Kidney epithelial cell (primary cell): ENCODE data around the gene TPM1. TPM values are rescaled to one million over a fixed set of nuclear protein-coding genes. Genes with fewer than 3 reads are reported as not detected.

Experiments
- DNase-seq: peaks from one replicate; pipeline ENCODE4 v3.0.0-alpha.2; 2010; ENCODE audit warnings: low read depth
- H3K27me3 ChIP-seq: 2 replicates; pipeline ENCODE4 v1.6.0; 2011; ENCODE audit warnings: low read length; ENCODE audit not compliant: control insufficient read depth, insufficient read depth
- H3K36me3 ChIP-seq: 2 replicates; pipeline ENCODE4 v1.5.1; 2011; ENCODE audit warnings: low read length; ENCODE audit not compliant: control insufficient read depth, insufficient read depth
- H3K4me3 ChIP-seq: 2 replicates; pipeline ENCODE4 v1.5.1; 2011; ENCODE audit warnings: low read depth, mild to moderate bottlenecking, control low read depth, low read length
- total RNA-seq: library from RNA; depleted of rRNA; stranded (reverse); fragments of >200 nt; gene quantifications from 2 replicates; pipeline ENCODE4 v1.2.3, GENCODE V29; 2015
- TF ChIP-seq, protein P1 (sequence below): IDR thresholded peaks from 2 replicates; pipeline ENCODE4 v1.5.1; 2011; ENCODE audit warnings: mild to moderate bottlenecking, moderate library complexity, low read length, control low read depth, inconsistent platforms; ENCODE audit not compliant: insufficient read depth, poor library complexity, severe bottlenecking

The TPM1 gene
- total RNA-seq, 1 donor from 2014 or later: 847 TPM

DNA sequence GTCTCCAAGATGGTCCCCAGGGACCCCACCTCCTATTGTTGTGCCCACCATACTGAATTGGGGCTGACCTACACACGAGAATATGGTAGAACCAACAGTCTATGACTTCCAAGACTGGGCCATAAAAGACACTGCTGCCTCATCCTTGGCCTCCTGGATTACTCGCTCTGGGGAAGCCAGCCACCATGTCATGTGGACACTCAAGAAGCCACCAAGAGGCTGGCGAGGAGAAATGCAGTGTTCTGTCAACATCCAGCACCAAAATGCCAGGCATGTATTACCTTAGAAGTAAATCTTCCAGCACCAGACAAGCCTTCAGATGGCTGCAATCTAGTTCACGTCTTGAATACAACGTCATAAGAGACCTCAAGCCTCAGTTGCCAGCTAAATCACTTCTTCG is 17.1 kb upstream of the TPM1 start:
- TF ChIP-seq, protein P1, sequence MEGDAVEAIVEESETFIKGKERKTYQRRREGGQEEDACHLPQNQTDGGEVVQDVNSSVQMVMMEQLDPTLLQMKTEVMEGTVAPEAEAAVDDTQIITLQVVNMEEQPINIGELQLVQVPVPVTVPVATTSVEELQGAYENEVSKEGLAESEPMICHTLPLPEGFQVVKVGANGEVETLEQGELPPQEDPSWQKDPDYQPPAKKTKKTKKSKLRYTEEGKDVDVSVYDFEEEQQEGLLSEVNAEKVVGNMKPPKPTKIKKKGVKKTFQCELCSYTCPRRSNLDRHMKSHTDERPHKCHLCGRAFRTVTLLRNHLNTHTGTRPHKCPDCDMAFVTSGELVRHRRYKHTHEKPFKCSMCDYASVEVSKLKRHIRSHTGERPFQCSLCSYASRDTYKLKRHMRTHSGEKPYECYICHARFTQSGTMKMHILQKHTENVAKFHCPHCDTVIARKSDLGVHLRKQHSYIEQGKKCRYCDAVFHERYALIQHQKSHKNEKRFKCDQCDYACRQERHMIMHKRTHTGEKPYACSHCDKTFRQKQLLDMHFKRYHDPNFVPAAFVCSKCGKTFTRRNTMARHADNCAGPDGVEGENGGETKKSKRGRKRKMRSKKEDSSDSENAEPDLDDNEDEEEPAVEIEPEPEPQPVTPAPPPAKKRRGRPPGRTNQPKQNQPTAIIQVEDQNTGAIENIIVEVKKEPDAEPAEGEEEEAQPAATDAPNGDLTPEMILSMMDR: no peak
- no peak for DNase-seq

DNA sequence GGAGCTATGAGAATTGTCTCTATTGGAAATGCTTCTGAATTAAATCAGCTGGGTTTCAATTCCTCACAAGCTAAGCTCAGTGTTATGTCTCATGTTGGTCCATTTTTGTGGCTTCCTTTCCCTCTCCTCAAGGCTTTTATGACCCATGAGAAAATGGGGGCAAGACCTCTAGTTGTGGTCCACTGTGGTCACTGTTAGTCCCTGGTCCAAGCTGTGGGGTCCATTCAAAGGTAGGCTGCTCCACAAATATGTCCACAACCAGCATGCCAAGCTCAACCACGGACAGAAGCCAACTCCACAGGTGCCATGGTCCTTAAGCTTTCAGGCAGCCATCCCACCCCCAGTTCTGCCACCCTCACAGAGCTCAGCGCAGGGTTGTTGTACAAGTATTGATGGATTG is 14.9 kb upstream of the TPM1 start:
- Histone ChIP-seq H3K36me3 (no peaks in the 10 kb centered on the region), H3K27me3 (no peaks in the 10 kb centered on the region), H3K4me3 (no peak overlapping the region)
- TF ChIP-seq, protein P1: no peak
- no peak for DNase-seq

More for the DNA sequence above, 17.1 kb upstream of the TPM1 start:
- no peak overlapping the region for H3K4me3 ChIP-seq
- H3K36me3 ChIP-seq: no peaks in the 10 kb centered on the region
- no peaks in the 10 kb centered on the region for H3K27me3 ChIP-seq

DNA sequence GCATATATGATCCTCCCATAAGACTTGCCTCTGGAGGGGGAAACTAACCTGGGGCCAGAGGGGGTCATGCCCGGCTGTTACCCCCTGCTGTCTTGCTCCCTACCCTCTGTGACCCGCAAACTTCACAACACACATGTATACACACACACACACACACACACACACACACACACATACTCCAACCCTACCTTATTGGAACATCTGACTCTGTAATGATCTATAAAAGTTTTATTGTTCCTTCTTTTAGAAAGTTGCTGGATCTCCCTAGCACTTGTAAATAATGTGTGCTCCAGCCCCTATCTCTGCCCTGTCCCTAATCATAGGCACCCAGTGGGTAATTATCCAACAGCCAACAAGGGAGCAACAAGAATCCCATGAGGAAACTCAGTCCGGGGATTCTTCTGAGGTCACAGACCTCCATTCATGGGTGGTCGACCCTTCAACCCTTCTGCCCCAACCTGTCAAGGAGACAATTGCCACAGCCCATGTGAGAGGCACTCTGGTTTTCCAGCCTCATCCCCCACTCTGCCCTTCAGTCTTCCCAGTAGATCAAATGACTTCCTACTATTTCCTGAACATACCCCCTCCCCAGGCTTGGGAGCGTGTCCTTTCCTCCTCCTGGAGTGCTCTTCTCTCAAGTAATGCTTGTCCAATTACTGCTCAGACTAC is 14.0 kb upstream of the TPM1 start:
- TF ChIP-seq, protein P1: no peak
- Histone ChIP-seq H3K27me3 (no peaks in the 10 kb centered on the region), H3K4me3 (no peak overlapping the region), H3K36me3 (no peaks in the 10 kb centered on the region)
- no peak for DNase-seq

DNA sequence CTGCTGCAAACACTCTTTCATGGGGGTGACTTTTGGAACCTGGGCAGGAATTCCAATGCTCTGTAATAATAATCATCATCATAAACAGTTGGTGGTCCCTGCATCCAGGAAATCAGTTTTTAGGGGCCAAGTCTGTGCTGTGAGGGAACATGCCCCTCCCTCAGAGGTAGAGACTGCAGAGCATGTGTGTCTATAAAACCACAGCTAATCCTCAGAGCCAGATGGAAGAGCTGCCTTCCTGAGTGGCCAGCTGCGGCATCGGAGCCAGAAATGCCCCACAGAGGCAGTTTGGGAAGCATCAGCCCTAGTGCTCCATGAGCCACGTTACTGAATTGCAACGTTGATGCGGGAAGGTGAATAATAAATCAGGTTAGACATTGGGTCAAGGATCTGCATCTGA is 12.9 kb upstream of the TPM1 start:
- no peaks in the 10 kb centered on the region for H3K36me3 ChIP-seq
- H3K27me3 ChIP-seq: no peaks in the 10 kb centered on the region
- H3K4me3 ChIP-seq: no peak overlapping the region
- TF ChIP-seq, protein P1: no peak
- no peak for DNase-seq

DNA sequence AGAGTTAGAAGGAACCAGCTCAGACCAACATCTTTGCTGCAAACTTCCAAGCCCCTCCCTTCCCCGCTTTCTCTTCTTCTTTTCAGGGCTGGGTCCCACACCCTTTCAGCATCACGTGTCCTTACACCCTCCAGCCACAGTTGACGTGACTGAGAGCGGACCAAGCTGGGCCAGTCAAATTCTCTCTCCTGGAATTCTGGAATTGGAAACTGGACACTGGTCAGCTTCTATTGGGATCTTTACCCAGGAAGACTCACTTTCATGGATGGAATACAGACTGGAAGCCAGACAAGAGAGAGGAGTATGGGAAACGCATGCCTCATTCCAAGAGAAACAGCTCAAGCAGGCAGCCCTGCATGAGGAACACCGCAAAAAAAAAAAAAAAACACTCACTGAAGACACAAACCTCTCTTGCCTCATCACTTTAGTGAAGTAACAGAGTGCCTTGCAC is 12.4 kb upstream of the TPM1 start:
- no peaks in the 10 kb centered on the region for H3K27me3 ChIP-seq
- H3K36me3 ChIP-seq: no peaks in the 10 kb centered on the region
- TF ChIP-seq, protein P1: no peak
- DNase-seq: no peak
- H3K4me3 ChIP-seq: no peak overlapping the region

DNA sequence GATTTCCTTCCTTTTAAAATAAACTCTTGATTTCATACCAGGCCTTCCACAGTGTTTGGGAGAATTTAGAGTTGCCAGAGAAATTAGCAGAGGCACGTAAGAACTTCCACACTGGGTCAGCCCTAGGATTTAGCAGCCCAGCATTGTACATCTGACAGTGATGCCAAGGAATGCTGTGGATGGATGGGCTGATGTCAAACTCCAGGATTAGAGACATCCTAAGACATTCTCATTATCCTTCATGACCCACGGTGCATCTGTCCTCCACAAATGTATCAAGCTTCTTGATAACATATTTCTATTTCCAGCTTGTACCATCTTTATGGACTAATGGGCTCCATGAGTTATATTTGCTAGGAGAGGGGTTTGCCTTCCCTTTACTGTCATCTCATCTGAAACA is 8.0 kb upstream of the TPM1 start:
- TF ChIP-seq, protein P1: no peak
- H3K36me3 ChIP-seq: no peaks in the 10 kb centered on the region
- H3K27me3 ChIP-seq: no peaks in the 10 kb centered on the region
- DNase-seq: no peak
- no peak overlapping the region for H3K4me3 ChIP-seq
